GM21576 (cell line): ENCODE measurements around the gene REXO1.

Experiments
- ATAC-seq: cut with Tn5 transposase; IDR thresholded peaks from one replicate; pipeline ENCODE4 v1.9.1; 2021; ENCODE audit warnings: mild to moderate bottlenecking, moderate library complexity; ENCODE audit not compliant: unreplicated experiment

REXO1 gene

GRCh38 chr19:1836458-1837221, 11.6 kb downstream of the REXO1 start:
- ATAC-seq, result no peak

DNA sequence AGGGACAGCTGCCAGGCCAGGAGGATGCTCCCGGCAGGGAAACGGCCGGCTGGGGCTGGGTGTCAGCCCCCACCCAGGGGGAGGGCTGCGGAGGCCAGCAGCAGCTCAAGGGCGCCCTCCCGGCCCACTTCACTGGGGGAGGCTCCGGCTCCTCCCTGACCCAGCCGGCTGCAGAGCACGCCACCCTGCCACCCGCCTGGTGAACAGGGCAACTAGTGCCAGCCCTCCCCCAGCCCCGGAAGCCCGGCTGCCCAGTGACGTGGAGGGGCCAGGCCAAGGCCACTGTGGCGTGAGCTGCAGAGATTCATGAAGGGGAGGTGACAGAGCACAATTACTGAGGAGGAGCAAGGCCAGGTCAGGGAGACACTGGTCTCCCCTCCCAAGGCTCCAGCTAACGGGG, 14.7 kb downstream of the REXO1 start:
- no peak for ATAC-seq

DNA sequence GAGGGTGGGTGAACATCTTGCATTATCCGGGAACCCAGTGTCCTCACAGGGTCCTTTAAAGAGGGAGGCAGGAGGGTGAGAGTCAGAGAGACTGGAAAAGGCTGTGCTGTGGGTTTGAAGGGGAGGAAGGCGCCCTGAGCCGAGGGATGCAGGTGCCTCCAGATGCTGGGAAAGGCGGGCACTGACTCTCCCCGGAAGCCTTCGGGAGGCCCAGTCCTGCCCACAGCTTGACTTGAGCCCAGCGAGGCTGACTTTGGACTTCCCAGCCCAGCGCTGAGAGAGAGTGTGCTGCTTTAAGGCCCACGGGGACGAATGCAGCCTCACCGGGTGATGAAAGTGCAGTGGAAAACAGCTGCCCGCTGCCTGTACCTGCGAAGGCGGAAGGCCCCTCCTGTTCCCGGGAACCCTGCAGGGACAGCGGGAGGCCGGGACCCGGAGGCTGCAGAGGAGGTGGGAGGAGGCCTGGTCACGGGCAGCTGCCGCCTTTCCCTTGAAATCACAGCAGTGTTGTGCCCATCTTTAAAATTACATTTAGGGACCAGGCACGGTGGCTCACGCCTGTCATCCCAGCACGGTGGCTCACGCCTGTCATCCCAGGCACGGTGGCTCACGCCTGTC, 16.1 kb downstream of the REXO1 start:
- ATAC-seq, result no peak

- ATAC-seq, result no peak
Measured at GRCh38 chr19:1830978-1831377, 17.3 kb downstream of the REXO1 start.

DNA sequence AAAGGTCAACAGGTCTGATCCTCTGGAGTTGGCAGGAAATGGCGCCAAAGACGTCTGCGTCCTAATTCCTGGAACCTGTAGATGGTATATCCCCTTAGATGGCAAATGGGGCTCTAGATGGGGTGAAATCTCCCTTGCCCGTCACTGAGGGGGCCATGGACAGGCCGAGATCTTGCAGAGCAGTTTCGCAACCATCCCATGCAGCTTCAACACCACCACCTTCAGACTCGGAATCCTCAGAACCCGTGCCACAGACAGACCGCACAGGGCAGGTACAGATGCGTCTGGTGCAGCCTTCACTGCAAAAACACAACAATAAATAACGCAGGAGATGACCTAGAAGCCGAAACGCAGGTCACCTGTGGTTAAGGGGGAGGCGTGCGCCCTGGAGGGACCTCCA, 17.7 kb downstream of the REXO1 start:
- ATAC-seq, result no peak

GRCh38 chr19:1829958-1830357, 18.3 kb downstream of the REXO1 start:
- ATAC-seq, result no peak

DNA sequence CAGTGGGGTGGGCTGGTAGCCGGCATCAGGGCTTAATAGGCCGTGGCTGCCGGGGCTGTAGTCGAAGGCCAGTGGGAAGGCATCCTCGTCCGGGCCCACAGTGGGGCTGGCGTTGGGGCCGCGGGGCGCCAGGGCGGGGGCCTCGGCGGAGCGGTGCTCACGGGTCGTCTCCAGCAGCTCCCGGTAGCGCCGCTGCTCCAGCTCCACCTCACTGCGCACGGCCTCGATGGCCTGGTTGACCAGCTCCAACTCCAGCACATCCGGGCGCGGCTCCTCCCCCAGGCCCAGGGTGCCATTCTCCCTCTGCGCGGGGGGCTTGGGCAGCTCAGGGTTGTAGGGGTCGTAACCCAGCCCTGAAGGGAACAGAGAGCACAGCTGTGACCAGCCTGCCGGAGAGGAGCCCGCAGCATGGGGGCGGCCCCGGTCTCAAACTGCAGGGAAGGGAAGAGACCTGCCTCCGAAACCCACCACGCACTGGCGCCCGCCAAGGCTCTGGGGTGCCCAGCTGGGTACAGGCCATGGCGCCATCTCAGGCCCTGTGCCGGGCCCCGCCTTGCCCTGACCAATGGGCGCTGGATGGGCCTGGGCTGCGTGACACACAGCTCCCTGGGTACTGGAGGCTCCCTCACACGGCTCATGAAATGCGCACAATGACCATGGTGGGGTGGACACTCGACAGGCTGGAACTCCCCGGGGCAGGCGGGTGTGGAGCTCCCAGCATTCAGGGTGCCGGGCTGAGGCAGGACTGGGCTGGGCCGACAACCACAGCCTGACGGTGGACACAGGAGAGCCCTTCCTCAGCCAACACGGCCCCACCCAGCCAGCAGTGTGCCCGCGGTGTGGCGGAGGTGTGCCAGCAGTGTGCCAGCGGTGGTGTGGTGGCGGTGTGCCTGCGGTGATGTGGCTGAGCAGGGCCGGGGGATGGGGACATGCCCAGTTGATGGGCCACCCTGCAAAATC, 19.7 kb downstream of the REXO1 start:
- ATAC-seq, result no peak

- no peak for ATAC-seq
Measured at GRCh38 chr19:1827566-1828278, 20.6 kb downstream of the REXO1 start.

- ATAC-seq, result no peak
Measured at GRCh38 chr19:1826557-1827521, 21.4 kb downstream of the REXO1 start.

DNA sequence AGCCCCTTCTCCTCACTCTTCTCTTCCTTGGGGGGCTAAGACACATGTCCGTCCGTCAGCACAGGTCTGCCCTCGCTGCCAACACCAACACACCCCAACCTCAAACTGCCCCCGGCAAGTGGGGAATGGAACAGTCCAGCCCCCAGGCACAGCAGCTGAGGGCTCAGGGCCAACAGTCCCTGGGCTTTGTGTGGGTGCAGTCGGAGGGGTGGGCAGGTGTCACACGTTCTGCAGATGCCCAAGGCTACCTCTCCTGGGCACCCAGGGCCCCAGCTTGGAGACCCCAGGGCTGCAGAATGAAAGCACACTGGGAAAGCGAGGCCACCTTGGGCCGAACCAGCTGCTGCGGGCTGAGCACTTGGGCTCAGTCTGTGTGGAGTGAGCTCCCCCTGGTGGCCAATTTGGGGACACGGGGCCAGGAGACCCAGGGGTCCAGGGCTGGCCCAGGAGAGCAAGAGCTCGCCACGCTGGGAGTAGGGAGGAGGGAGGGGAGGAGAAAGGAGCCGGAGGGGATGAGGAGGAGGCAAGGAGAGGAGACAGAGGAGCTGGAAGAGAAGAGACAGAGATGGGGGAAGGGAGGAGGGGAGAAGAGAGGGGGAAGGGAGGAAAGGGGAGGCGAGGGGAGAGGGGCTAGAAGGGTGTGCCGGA, 22.2 kb downstream of the REXO1 start:
- ATAC-seq, result no peak

DNA sequence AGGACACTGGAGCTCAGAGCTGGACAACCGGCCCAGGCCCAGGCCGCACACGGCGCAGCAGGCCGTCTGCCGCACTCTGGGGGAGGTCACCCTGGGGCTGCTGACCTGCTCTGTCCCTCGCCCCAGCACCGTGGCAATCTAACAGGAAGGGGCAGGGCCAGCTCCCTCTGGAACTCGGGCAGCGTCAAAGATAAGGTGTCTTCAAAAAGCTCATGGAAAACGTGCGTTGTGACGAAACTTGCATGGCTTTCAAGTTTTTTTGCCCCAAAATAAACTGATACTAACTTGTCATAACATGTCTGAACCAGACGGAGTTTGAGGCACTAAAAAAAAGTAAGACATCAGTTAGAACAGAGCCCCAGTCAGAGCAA, 24.0 kb downstream of the REXO1 start:
- ATAC-seq, result no peak

DNA sequence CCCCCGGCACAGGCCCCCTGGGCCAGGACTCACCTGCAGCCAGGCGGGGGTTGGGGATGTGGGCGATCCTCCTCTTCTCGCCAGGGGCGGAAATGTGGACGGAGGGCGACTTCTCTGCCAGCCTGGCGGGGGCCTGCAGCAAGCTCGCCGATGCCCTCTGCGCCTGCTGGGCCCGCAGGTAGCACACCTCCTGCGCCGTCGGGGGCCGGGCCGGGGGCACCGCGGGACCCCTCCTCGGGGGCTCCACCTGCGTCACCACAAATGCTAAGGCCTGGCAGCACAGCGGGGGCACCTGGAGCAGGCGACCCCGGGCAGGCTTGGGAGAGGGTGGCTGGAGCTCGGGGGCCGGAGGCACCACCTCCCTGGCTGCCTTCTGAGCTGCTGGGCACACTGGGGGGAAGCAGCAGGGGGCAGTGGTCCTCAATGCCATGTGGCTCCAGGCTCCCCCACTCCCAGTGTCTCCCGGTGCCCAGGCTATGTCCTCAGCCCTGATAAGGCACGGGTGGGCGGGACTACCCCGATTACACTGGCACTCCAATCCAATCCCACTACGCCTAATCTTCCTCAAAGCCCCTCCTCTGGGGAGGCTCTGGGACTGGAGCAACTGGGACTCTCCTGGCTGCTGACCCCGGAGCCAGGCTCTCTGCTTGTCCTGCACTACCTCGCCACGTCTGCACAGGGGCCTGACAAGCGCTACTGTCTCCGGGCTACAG, 24.6 kb downstream of the REXO1 start:
- no peak for ATAC-seq

GRCh38 chr19:1823020-1823419, 25.3 kb downstream of the REXO1 start:
- no peak for ATAC-seq

- ATAC-seq, result no peak
Measured at GRCh38 chr19:1822210-1822609, 26.1 kb downstream of the REXO1 start.

- no peak for ATAC-seq
Measured at GRCh38 chr19:1819341-1820255, 28.7 kb downstream of the REXO1 start.

GRCh38 chr19:1818549-1819195, 29.6 kb downstream of the REXO1 start:
- no peak for ATAC-seq

- ATAC-seq, result no peak
Measured at GRCh38 chr19:1817553-1818179, 30.6 kb downstream of the REXO1 start.
